C4-2B (cell line): Measurements from ENCODE around the gene DNER.
"Not testable (repeated sequence)": the region's sequence is repeated elsewhere in the genome, so short reads cannot be mapped to it uniquely, and the experiment has no call there.

Experiments used
- H3K27ac ChIP-seq: fragments of 450-650 bp; 2 replicates; pipeline ENCODE4 v1.5.1; 2017
- ZFX ChIP-seq: fragments of 450-650 bp; IDR thresholded peaks from 2 replicates; pipeline ENCODE4 v1.6.1; 2017
- TF ChIP-seq, protein P1 (sequence below): fragments of 450-650 bp; conservative IDR thresholded peaks from 2 replicates; pipeline ENCODE4 v1.5.1; 2017; ENCODE audit warnings: mild to moderate bottlenecking

The DNER gene

GRCh38 chr2:229616433-229616832, 97.9 kb downstream of the DNER start:
- H3K27ac ChIP-seq = no peak overlapping the region
- TF ChIP-seq, protein P1, sequence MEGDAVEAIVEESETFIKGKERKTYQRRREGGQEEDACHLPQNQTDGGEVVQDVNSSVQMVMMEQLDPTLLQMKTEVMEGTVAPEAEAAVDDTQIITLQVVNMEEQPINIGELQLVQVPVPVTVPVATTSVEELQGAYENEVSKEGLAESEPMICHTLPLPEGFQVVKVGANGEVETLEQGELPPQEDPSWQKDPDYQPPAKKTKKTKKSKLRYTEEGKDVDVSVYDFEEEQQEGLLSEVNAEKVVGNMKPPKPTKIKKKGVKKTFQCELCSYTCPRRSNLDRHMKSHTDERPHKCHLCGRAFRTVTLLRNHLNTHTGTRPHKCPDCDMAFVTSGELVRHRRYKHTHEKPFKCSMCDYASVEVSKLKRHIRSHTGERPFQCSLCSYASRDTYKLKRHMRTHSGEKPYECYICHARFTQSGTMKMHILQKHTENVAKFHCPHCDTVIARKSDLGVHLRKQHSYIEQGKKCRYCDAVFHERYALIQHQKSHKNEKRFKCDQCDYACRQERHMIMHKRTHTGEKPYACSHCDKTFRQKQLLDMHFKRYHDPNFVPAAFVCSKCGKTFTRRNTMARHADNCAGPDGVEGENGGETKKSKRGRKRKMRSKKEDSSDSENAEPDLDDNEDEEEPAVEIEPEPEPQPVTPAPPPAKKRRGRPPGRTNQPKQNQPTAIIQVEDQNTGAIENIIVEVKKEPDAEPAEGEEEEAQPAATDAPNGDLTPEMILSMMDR = no peak
- TF ChIP-seq ZFX = no peak

- not testable (repeated sequence) for H3K27ac ChIP-seq
These were observed 100.3 kb downstream of the DNER start for GRCh38 chr2:229614021-229614420.

DNA sequence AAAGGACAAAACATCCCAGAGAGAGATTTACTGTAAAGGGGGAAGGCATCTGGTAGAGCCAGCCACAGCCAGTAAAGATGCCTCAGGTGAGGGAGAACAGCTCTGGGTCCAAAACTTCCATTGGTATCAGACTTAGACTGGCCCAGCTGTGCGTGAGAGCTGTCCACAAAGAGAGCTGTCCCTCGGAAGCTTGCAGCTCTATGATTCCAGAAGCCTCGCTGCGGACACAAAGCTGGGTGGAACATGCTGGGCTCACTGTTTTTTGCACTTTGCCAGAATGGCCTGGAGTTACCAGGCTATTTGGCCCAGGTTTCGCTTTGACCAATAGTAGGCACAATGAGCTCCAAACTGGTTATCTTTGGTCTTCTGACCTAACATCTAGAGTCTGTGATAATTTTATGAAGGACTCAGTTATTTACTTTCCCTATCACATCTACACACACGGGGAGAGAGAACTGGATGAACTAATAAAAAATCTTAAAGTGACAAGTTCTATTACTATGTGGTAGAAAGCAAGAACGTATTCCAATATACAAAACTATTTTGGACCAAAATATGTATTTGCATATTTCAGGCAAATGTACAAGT, 101.9 kb downstream of the DNER start:
- TF ChIP-seq, protein P1 = no peak
- no peak for TF ChIP-seq ZFX
- peak overlapping the region; percentile 36 for H3K27ac ChIP-seq

DNA sequence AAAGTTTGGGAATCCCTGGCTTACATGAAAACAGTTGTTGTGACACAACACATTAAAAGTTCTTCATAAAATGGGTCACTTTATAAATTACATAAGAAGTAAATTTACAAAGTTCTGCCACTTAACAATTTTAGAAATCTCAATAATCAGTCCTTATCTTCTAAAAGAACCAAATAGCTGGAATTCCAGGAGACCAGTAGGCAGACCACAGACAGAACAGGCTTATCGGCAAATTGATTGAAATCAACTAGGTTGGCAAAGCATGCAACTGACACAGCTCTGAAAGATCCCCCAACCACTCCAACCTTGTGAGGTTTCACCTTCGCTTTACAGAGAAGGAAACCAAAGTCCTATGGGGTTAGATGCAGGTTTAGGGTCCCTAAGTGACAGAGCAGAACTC, 103.0 kb downstream of the DNER start:
- H3K27ac ChIP-seq = no peak overlapping the region; the same call in 1 of the 2 replicates
- TF ChIP-seq, protein P1 = no peak
- TF ChIP-seq ZFX = no peak

DNA sequence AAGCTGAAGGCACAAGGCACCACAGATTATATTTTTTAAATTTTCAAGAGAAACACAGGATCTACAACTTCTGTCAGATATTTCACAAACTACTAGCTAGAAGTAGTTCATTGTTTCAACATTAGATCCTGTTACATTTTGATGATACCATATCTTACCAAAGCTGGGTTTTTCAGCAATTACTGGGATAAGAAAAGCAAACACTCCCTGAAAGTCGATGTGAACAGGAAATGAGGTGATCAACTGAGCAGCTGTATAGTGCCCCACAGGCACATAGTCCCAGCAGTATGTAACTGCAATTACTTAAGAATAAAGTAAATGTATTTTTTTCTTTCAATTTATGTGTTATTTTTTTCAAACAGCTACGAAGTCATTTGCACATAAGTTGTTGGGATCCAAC, 103.5 kb downstream of the DNER start:
- no peak for TF ChIP-seq ZFX
- TF ChIP-seq, protein P1 = no peak
- H3K27ac ChIP-seq = no peak overlapping the region

DNA sequence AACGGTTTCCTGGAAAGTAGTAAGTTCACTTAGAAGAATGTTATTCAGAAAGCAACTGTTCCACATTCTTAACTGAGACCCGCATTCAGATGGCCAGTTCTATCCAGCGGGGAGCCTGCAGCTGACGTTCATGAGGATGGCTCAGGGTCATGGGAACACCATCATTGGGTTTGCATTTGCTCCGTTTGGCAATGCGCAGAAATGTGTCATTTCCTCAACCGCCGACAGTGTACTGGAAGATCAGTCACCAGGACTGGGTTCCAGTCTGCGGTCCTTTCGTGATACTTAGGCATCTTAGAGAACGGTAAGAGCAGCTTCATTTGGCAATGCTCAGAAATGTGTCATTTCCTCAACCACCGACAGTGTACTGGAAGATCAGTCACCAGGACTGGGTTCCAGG, 104.0 kb downstream of the DNER start:
- H3K27ac ChIP-seq = no peak overlapping the region
- TF ChIP-seq ZFX = no peak
- TF ChIP-seq, protein P1 = no peak

DNA sequence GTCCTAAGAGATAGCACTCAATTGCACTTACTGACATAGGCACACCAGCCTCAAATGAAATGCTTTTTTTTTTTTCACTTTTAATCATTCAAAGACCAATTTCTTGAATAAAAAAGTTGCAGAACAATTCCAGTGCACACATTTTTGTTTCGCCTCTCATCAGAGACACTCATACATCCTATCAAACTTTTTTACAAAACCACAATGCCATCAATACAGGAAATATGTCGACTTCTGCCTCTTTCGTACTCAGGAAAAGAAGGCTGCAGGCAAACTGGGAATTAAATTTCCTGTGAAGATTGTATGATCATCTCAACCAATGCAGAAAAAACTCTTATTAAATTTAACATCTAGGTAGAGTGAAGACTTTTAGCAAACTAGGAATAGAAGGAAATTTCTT, 112.4 kb downstream of the DNER start:
- TF ChIP-seq, protein P1 = no peak
- no peak for TF ChIP-seq ZFX
- no peak overlapping the region for H3K27ac ChIP-seq

DNA sequence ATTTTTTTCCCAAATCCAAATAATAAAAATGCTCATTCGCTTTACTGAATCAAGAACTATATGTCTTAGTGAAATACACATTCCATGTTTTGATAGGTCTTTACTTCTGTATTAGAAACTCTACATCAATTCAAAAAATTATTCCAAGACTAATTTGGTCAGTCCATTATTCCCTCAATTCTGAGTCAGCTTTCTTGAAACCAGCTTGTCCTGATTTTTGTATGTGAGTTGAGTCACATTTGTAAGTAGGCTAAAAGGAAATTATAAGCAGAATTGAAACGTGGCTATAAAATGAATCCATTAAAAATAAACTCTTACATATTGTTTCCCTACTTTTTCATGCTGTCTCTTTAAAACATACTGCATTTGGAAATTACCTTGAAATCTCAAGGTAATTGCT, 113.0 kb downstream of the DNER start:
- TF ChIP-seq, protein P1 = no peak
- no peak overlapping the region for H3K27ac ChIP-seq
